Measurements from ENCODE around the gene CHST5.
"Not testable (repeated sequence)": the region's sequence is repeated elsewhere in the genome, so short reads cannot be mapped to it uniquely, and the experiment has no call there.

CHST5 gene

GRCh38 chr16:75503801-75504200 lies 32.1 kb downstream of the CHST5 start:
- Mint-ChIP-seq H3K27me3 (peaks cover 13% of the 10 kb centered on the region), H3K36me3 (ENCODE audit: low read depth) (no peaks in the 10 kb centered on the region), H3K4me3 (no peak overlapping the region), H3K4me1 (ENCODE audit: low read depth) (peaks cover 3% of the 10 kb centered on the region), H3K9me3 (no peaks in the 10 kb centered on the region), H3K27ac (no peak overlapping the region)
- DNase-seq: no peak

DNA sequence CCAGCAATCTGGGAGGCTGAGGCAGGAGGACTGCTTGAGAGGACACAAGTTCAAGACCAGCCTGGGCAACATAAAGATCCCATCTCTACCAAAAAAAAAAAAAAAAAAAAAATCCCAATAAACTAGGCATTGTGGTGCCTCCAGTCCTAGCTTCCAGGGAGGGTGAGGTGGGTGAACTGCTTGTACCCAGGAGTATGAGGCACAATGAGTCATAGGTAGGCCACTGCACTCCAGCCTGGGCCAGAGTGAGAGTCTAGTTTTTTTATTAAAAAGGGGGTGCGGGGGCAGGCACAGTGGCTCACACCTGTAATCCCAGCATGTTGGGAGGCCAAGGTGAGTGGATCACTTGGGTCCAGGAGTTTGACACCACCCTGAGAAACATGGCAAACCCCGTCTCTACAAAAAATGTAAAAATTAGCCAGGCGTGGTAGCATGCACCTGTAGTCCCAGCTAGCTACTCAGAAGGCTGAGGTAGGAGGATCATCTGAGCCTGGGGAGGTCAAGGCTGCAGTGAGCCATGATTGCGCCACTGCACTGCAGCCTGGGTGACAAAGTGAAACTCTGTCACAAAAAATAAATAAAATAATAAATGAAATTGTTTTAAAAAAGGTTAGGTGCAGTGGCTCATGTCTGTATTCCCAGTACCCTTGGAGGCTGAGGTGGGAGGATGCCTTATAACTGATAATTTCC lies 32.8 kb downstream of the CHST5 start:
- no peaks in the 10 kb centered on the region for H3K36me3 Mint-ChIP-seq (ENCODE audit: low read depth)
- peaks cover 3% of the 10 kb centered on the region for H3K4me1 Mint-ChIP-seq (ENCODE audit: low read depth)
- H3K27ac Mint-ChIP-seq: no peak overlapping the region

DNA sequence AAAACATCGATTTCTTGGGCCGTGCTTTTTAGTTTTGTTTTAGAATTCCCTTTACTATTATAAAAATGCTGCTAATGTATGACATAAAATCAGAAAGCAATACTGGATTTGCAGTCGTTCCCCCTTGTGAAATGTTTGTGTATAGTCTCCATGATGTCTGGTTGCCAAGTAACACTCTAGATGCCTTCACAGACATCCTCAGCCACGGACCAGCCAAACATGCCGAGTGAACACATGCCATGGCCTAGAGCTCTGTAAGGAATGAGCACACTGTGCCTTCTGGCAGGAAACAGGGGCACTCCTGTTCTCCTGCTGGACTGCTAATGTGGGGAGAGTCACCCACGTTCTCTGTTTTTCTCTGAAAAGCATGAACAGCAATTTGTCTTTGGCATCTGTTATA lies 34.1 kb downstream of the CHST5 start:
- H3K27ac Mint-ChIP-seq; DNase-seq; H3K36me3 Mint-ChIP-seq (ENCODE audit: low read depth); H3K9me3 Mint-ChIP-seq; H3K4me3 Mint-ChIP-seq; H3K4me1 Mint-ChIP-seq (ENCODE audit: low read depth): not testable (repeated sequence)
- H3K27me3 Mint-ChIP-seq: peaks cover 14% of the 10 kb centered on the region

More for the DNA sequence above, 32.8 kb downstream of the CHST5 start:
- DNase-seq: no peak
- Mint-ChIP-seq H3K27me3 (peaks cover 9% of the 10 kb centered on the region), H3K9me3 (no peaks in the 10 kb centered on the region), H3K4me3 (no peak overlapping the region)

DNA sequence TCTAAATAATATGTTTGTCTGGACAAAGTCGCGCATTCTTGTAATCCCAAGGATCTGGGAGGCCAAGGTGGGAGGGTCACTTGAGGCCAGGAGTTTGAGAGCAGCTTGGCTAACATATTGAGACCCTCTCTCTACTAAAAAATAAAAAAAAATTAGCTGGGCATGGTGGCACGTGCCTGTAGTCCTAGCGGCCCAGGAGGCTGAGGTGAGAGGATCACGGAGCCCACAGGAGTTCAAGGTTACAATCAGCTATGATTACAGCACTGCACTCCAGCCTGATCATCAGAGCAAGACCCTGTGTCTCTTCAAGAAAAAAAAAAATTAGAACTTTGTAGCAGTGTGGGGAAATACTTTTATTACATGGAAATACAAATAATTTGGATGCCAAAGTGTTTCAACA lies 34.5 kb downstream of the CHST5 start:
- Mint-ChIP-seq H3K9me3 (no peaks in the 10 kb centered on the region), H3K4me1 (ENCODE audit: low read depth) (peaks cover 3% of the 10 kb centered on the region), H3K27ac (no peak overlapping the region), H3K27me3 (peaks cover 13% of the 10 kb centered on the region), H3K4me3 (no peak overlapping the region), H3K36me3 (ENCODE audit: low read depth) (no peaks in the 10 kb centered on the region)
- DNase-seq: no peak

- peaks cover 27% of the 10 kb centered on the region for H3K27me3 Mint-ChIP-seq
- not testable (repeated sequence) for DNase-seq; H3K27ac Mint-ChIP-seq; H3K4me1 Mint-ChIP-seq (ENCODE audit: low read depth); H3K36me3 Mint-ChIP-seq (ENCODE audit: low read depth); H3K9me3 Mint-ChIP-seq; H3K4me3 Mint-ChIP-seq
Observed at GRCh38 chr16:75498605-75499322, 37.1 kb downstream of the CHST5 start.

GRCh38 chr16:75497558-75497957 lies 38.4 kb downstream of the CHST5 start:
- no peaks in the 10 kb centered on the region for H3K36me3 Mint-ChIP-seq (ENCODE audit: low read depth)
- peaks cover 37% of the 10 kb centered on the region for H3K27me3 Mint-ChIP-seq
- H3K9me3 Mint-ChIP-seq: no peaks in the 10 kb centered on the region
- no peak overlapping the region for H3K4me3 Mint-ChIP-seq
- H3K4me1 Mint-ChIP-seq (ENCODE audit: low read depth): peaks cover 7% of the 10 kb centered on the region
- no peak for DNase-seq
- no peak overlapping the region for H3K27ac Mint-ChIP-seq

- Mint-ChIP-seq H3K4me1 (ENCODE audit: low read depth) (peaks cover 7% of the 10 kb centered on the region), H3K36me3 (ENCODE audit: low read depth) (no peaks in the 10 kb centered on the region), H3K27me3 (peaks cover 35% of the 10 kb centered on the region), H3K27ac (no peak within 1 kb of the TSS), H3K4me3 (peak within 1 kb of the TSS; percentile 56), H3K9me3 (no peaks in the 10 kb centered on the region)
- peak; percentile 55 for DNase-seq
Observed at GRCh38 chr16:75495076-75495674, 40.7 kb downstream of the CHST5 start, which contains the start of gene CHST6. TSS of gene CHST6 (minus strand) at chr16:75495441. CDS start at chr16:75479828, 15,613 bp downstream.

DNA sequence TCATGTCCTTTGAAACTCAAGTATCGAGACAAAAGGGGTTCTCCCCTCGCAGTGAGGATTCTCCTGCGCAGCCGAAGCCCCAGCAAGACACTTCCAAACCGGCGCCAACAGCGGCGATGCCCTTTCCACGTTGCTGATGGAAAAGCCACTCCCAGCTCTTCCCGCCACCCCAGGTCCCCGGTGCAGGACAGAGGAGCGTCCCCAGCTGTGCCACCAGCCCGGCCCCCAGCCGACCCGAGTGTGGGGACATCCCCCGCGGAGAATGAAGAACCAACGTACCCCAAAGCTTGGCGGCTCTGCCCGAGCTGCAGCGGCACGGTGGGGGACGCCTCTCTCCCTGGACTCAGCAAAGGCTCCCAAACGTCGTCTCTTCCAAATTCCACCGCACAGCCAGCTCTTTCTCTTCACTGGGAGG lies 41.2 kb downstream of the CHST5 start:
- DNase-seq: no peak
- peaks cover 35% of the 10 kb centered on the region for H3K27me3 Mint-ChIP-seq
- H3K27ac Mint-ChIP-seq: no peak overlapping the region
- H3K4me1 Mint-ChIP-seq (ENCODE audit: low read depth): peaks cover 7% of the 10 kb centered on the region
- H3K36me3 Mint-ChIP-seq (ENCODE audit: low read depth): no peaks in the 10 kb centered on the region
- peak overlapping the region; percentile 56 for H3K4me3 Mint-ChIP-seq
- no peaks in the 10 kb centered on the region for H3K9me3 Mint-ChIP-seq

DNA sequence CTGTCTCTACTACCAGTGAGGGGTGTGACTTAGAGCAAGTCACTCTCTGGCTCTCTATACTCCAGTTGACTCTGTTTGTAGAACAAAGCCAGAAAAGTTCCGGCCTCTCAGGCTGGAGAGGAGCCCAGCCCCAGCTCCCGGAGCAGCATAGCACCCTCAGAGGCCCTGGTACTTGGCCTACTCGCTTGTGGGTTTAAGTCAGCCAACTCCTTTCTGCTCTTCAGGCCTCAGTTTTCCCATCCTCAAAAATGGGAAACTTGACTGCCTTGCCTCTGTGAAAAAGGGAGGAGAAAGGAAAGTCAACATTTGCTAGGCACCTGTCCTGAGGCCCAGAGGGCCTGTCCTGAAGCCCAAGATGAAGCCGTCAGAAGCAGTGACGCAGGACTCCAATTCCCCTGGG lies 41.7 kb downstream of the CHST5 start:
- Mint-ChIP-seq H3K36me3 (ENCODE audit: low read depth) (no peaks in the 10 kb centered on the region), H3K9me3 (no peaks in the 10 kb centered on the region), H3K27me3 (peaks cover 35% of the 10 kb centered on the region), H3K27ac (no peak overlapping the region), H3K4me3 (peak overlapping the region; percentile 56), H3K4me1 (ENCODE audit: low read depth) (peaks cover 7% of the 10 kb centered on the region)
- no peak for DNase-seq

- peaks cover 7% of the 10 kb centered on the region for H3K4me1 Mint-ChIP-seq (ENCODE audit: low read depth)
- H3K9me3 Mint-ChIP-seq: no peaks in the 10 kb centered on the region
- H3K36me3 Mint-ChIP-seq (ENCODE audit: low read depth): no peaks in the 10 kb centered on the region
- H3K27ac Mint-ChIP-seq: no peak overlapping the region
- H3K27me3 Mint-ChIP-seq: peaks cover 44% of the 10 kb centered on the region
- no peak for DNase-seq
- no peak overlapping the region for H3K4me3 Mint-ChIP-seq
Observed at GRCh38 chr16:75491876-75492275, 44.0 kb downstream of the CHST5 start.

GRCh38 chr16:75488322-75488721 lies 47.6 kb downstream of the CHST5 start:
- H3K27me3 Mint-ChIP-seq: peaks cover 26% of the 10 kb centered on the region
- H3K36me3 Mint-ChIP-seq (ENCODE audit: low read depth): no peaks in the 10 kb centered on the region
- H3K9me3 Mint-ChIP-seq: no peaks in the 10 kb centered on the region
- no peak overlapping the region for H3K4me3 Mint-ChIP-seq
- no peak for DNase-seq
- H3K27ac Mint-ChIP-seq: no peak overlapping the region
- H3K4me1 Mint-ChIP-seq (ENCODE audit: low read depth): no peaks in the 10 kb centered on the region

- no peak overlapping the region for H3K4me3 Mint-ChIP-seq
- DNase-seq: no peak
- no peaks in the 10 kb centered on the region for H3K4me1 Mint-ChIP-seq (ENCODE audit: low read depth)
- H3K27ac Mint-ChIP-seq: no peak overlapping the region
- H3K27me3 Mint-ChIP-seq: peaks cover 24% of the 10 kb centered on the region
- H3K36me3 Mint-ChIP-seq (ENCODE audit: low read depth): no peaks in the 10 kb centered on the region
- H3K9me3 Mint-ChIP-seq: no peaks in the 10 kb centered on the region
Observed at GRCh38 chr16:75486676-75487313, 49.1 kb downstream of the CHST5 start.

DNA sequence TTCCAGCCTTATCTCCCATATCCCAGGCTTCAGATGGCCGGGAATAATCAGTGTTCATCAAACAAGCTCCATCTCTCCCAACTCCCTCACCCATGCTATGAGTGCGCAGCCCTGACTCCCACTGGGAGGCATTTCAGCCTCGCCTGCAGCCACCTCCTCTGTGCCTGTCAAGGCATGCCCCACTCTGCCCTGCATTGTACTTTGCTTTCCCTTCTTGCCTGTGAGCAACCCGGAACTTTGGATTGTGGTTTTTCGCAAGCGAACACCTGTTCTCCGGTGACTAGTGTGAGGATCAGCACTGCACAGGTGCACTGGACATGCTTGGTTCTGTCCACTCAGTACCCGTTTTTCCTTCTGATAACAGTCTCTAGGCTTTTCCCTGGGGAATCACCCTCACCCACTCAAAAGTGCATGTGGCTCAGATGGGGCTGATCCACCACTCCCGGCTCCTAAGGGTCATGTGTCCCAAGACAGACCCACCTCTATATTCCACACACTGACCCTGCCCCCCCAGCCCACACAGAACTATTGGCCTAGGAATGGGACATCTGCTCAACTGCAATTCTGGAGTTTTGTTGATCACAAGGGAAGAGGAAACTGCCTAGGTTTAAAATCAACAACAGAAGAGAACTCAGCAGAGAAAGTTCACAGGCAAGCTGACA lies 49.8 kb downstream of the CHST5 start:
- H3K4me3 Mint-ChIP-seq: no peak overlapping the region
- no peaks in the 10 kb centered on the region for H3K9me3 Mint-ChIP-seq
- no peaks in the 10 kb centered on the region for H3K4me1 Mint-ChIP-seq (ENCODE audit: low read depth)
- no peak overlapping the region for H3K27ac Mint-ChIP-seq
- peaks cover 24% of the 10 kb centered on the region for H3K27me3 Mint-ChIP-seq
- no peaks in the 10 kb centered on the region for H3K36me3 Mint-ChIP-seq (ENCODE audit: low read depth)
- no peak for DNase-seq

DNA sequence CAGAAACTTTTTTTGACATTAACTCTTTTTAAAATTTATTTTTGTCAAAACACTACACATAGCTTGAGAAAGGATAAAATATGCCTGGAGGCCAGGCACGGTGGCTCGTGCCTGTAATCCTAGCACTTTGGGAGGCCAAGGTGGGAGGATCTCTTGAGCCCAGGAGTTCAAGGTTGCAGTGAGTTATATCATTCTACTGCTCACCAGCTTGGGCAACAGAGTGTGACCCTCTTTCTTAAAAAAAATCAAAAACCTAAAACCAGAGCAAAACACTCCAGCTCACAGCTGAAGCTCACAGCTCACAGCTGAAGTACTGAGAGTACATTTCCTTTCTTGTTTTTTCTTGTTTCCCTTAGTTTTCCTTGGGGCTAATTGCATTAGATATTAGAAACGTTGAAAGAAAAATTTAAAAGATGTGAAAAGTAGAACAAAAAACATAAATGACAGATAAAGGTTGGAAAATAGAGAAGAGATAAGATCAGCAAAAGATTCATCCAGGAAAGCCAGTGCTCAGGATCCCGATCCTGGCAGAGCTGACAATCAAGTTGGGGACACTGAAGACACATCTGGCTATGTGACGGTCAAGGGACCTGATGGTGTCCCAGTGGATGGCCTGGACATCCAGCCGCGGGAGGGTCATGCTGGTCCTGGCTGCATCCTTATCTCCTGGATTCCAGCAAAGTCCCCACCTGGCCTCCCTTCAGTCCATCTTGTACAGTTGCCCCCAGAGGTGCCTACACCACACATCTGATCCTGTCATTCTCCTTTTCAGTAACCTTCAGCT lies 50.5 kb downstream of the CHST5 start:
- Mint-ChIP-seq H3K4me3 (no peak overlapping the region), H3K4me1 (ENCODE audit: low read depth) (no peaks in the 10 kb centered on the region), H3K9me3 (no peaks in the 10 kb centered on the region), H3K27ac (no peak overlapping the region), H3K27me3 (peaks cover 24% of the 10 kb centered on the region), H3K36me3 (ENCODE audit: low read depth) (no peaks in the 10 kb centered on the region)
- no peak for DNase-seq

Data from activated T-cell treated with anti-CD3 and anti-CD28 coated beads, Interleukin-2, amount 50 U/mL, for 24 hours (primary cell).